Measurements from ENCODE around the gene ST8SIA6.
A peak's percentile ranks its signal among the peaks of the same experiment; 100 is the strongest.

ST8SIA6 gene

DNA sequence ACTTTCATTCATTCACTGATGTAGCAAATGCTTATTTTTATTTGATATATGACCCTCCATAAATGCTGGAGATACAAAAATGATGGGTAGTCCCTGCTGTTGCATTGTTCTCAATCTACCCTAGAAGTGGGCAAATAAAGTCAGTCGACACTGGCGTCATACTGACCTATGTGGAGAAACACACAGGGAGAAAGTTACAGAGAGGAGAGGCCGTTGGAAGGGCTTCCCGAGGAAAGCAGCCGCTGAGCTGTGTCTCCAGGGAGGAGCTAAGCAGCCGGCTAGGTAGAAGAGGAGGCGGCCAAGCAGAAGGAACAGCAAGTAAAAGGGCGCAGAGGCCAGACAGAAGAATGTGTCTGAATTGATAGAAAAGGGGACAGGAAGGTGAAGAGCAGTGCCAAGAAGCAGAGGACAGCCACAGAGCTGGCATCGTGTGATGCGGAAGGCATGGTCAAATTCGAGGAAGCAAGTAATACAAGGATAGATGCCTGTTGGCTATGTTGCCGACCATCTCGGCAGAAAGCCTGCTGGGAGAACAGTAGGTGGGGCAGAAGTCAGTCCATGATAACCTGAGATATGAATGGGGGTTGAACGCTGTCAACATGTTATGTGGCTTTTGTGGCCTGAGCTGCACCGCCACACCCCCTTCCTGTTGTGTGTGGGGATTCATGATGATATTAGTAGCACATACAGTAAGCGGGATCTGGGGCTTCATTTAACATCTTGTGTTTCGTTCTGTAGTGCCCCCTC lies 25.9 kb downstream of the ST8SIA6 start:
- FAIRE-seq: peak; percentile 63

GRCh38 chr10:17427666-17428350 lies 26.6 kb downstream of the ST8SIA6 start:
- no peak for DNase-seq (ENCODE audit: extremely low spot score, insufficient read length, low read depth)
- no peak for FAIRE-seq

More for the DNA sequence above, 25.9 kb downstream of the ST8SIA6 start:
- DNase-seq (ENCODE audit: extremely low spot score, insufficient read length, low read depth): no peak

- FAIRE-seq: no peak
- no peak for DNase-seq (ENCODE audit: extremely low spot score, insufficient read length, low read depth)
Measured at GRCh38 chr10:17427201-17427600, 27.2 kb downstream of the ST8SIA6 start.

DNA sequence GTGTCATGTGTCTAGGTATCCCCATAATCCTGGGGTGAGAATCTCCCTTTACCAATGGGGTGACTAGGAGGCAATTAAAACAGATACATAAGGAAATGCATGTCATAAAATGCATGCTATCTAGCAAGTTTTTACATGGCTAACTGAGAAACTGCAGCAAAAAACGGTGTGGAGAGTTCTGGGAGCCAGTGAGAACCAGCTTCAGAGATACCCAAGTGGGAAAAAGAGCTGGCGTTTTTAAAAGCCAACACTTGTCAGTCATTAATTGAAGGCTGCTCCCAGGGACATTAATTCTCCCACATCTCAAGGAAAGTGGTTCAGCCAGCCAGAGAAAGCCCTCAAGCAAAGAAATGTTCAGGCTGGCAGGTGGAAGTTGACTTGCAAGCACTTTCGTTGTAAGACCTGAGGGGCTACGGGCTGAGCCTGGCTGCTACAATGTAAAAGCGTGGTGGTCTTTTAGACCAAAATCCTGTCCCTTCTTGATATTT lies 28.1 kb downstream of the ST8SIA6 start:
- FAIRE-seq: no peak
- no peak for DNase-seq (ENCODE audit: extremely low spot score, insufficient read length, low read depth)

- DNase-seq (ENCODE audit: extremely low spot score, insufficient read length, low read depth) (no peak), FAIRE-seq (no peak)
Measured at GRCh38 chr10:17425584-17426262, 28.7 kb downstream of the ST8SIA6 start.

DNA sequence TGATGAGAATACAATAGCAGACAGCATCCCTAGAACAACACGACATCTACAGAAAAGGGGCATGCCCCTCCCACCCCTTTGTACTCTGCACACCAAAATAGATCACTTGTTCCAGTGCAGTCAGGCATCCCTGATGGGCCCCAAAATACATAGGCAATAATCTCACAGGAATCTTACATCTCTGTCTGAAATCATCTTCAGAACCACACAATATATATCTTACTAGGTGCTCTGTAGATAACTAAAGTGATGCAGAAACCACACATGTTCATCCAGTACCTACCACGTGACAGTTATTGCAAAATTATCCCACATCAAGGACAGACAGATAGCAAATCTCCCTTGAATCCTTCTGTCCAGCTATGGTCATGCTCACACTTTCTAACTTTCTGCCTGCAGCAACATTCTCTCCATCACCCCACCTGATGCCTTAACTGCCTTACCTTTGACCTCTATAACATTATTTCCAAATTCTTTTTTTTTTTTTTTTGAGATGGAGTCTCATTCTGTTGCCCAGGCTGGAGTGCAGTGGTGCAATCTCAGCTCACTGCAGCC lies 30.7 kb downstream of the ST8SIA6 start:
- no peak for DNase-seq (ENCODE audit: extremely low spot score, insufficient read length, low read depth)
- no peak for FAIRE-seq

- DNase-seq (ENCODE audit: extremely low spot score, insufficient read length, low read depth) (no peak), FAIRE-seq (no peak)
Measured at GRCh38 chr10:17422931-17423330, 31.5 kb downstream of the ST8SIA6 start.

- no peak for FAIRE-seq
Measured at GRCh38 chr10:17418249-17418648, 36.1 kb downstream of the ST8SIA6 start.

DNA sequence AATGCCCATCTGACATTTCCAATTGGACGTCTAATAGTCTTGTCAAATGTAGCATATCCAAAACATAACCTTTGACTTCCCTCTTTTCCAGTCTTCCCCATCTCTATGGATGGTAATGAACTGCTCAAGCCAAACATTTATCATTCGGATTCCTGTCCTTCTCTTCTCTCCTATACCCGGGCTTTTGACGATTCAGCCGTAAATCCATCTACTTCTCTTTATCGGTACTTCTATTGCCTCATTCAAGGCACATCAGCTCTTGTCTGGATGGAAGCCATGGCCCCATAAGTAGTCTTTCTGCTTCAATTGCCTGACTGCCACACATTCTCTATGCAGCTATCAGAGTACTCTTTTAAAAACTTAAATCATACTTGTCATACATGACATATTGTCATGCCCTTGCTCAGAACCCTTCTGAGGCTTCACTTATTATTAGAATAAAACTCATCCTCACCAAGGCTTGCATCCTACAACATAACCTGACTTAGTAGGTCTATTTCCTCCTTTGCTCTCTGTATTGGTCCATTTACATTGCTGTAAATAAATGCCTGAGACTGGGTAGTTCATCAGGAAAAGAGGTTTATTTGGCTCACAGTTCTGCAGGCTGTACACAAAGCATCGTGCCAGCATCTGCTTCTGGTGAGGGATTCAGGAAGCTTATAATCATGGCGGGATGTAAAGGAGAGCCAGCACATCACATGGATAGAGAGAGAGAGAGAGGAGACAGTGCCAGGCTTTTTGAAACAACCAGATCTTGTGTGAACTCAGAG lies 37.8 kb downstream of the ST8SIA6 start:
- FAIRE-seq (no peak), DNase-seq (ENCODE audit: extremely low spot score, insufficient read length, low read depth) (no peak)

More at GRCh38 chr10:17418249-17418648, 36.1 kb downstream of the ST8SIA6 start:
- DNase-seq (ENCODE audit: extremely low spot score, insufficient read length, low read depth): no peak

DNA sequence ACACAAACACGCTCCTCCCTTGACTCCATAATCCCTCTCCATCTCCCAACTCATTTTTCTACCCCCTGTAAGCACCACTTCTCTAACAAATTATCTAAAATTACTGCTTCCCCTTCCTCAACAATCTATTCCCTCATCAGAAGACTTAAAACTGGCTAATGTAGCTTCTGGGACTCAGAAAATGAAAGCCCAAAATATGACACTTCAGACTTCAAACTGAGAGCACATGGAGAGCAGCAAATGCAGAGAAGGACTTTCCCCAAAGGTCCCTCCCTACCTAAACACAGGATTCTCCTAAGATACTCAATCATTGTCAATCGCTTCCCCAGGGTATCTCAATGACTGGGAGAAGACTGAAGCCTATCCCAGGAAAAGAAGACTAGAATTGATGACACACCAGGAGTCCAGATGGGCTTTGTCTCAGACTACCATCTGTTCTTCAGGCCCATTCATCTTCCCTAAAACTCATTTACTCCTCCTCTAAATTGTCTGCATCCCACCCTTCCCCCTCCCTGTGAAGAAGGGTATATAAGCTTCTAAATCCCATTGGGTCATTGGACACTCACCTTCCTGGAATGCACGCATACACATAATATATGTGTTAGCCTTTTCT lies 39.2 kb downstream of the ST8SIA6 start:
- FAIRE-seq: no peak
- no peak for DNase-seq (ENCODE audit: extremely low spot score, insufficient read length, low read depth)

- DNase-seq (ENCODE audit: extremely low spot score, insufficient read length, low read depth) (no peak), FAIRE-seq (no peak)
Measured at GRCh38 chr10:17414484-17414883, 39.9 kb downstream of the ST8SIA6 start.

- FAIRE-seq (no peak), DNase-seq (ENCODE audit: extremely low spot score, insufficient read length, low read depth) (no peak)
Measured at GRCh38 chr10:17413876-17414275, 40.5 kb downstream of the ST8SIA6 start.

GRCh38 chr10:17412323-17412722 lies 42.1 kb downstream of the ST8SIA6 start:
- FAIRE-seq (no peak), DNase-seq (ENCODE audit: extremely low spot score, insufficient read length, low read depth) (no peak)

GRCh38 chr10:17410907-17411306 lies 43.5 kb downstream of the ST8SIA6 start:
- no peak for FAIRE-seq
- DNase-seq (ENCODE audit: extremely low spot score, insufficient read length, low read depth): no peak

DNA sequence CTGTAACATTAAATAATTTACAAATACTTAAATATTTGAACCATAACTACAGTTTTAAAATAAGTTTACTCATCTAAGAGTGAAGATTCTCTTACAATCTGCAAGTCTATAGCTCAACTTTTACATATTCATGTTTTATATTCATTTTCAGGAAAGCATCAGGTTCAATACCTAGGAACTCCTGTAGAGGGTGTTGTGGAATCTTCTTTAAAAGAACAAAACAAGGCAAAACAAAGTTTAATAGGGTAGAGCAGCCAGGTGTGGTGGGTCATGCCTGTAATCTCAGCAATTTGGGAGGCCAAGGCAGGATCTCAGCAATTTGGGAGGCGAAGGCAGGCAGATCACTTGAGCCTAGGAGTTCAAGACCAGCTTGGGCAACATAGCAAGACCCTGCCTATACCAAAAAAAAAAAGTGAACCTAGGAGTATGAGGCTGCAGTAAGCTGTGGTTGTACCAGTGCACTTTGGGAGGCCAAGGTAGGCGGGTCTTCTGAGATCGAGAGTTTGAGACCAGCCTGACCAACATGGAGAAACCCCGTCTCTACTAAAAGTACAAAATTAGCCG lies 45.1 kb downstream of the ST8SIA6 start:
- DNase-seq (ENCODE audit: extremely low spot score, insufficient read length, low read depth) (no peak), FAIRE-seq (peak; percentile 9)

DNA sequence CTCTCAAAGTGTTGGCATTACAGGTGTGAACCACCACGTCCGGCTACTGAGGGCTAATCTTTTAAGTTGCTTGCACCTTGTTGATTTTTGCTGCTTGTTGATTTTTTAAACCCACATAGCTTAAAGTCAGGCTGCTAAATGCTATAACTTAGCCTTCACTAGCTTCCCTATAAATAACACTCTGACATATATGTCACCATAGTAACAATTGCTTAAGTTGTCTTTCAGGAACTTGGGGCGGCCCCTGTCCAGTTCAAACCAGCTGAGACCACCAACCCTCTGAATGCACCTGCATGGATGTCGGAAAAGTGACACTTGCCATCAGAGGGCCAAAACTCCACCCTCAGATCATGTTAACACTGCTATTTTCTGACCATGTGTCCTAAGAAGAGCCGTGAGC lies 47.3 kb downstream of the ST8SIA6 start:
- FAIRE-seq: no peak
- DNase-seq (ENCODE audit: extremely low spot score, insufficient read length, low read depth): no peak

- no peak for FAIRE-seq
Measured at GRCh38 chr10:17406036-17406834, 48.2 kb downstream of the ST8SIA6 start.

GRCh38 chr10:17403161-17403560 lies 51.2 kb downstream of the ST8SIA6 start:
- DNase-seq (ENCODE audit: extremely low spot score, insufficient read length, low read depth): no peak
- no peak for FAIRE-seq

More at GRCh38 chr10:17406036-17406834, 48.2 kb downstream of the ST8SIA6 start:
- DNase-seq (ENCODE audit: extremely low spot score, insufficient read length, low read depth): no peak
